ENCODE measurements around the gene MAPKBP1.

DNA sequence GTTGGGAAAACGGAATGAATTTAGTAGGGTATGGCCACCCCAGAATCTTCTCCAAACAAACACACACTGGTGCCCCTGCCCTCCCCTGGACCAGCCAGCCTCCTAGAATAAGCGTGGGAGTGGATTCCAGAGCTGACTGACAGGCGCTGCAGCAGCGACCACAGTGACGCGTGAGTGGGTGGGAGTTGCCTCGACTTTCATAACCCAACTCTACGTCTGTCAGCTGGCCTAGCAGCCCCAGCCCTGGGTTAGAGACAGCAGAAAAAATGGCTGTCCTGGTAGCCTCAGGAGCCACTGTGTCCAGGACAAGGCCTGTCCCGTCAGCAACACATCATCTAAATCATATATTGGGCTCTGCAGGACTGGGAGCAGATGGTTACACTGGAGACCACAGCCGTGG is 74.3 kb downstream of the MAPKBP1 start:
- TF ChIP-seq, protein P1, sequence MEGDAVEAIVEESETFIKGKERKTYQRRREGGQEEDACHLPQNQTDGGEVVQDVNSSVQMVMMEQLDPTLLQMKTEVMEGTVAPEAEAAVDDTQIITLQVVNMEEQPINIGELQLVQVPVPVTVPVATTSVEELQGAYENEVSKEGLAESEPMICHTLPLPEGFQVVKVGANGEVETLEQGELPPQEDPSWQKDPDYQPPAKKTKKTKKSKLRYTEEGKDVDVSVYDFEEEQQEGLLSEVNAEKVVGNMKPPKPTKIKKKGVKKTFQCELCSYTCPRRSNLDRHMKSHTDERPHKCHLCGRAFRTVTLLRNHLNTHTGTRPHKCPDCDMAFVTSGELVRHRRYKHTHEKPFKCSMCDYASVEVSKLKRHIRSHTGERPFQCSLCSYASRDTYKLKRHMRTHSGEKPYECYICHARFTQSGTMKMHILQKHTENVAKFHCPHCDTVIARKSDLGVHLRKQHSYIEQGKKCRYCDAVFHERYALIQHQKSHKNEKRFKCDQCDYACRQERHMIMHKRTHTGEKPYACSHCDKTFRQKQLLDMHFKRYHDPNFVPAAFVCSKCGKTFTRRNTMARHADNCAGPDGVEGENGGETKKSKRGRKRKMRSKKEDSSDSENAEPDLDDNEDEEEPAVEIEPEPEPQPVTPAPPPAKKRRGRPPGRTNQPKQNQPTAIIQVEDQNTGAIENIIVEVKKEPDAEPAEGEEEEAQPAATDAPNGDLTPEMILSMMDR (IDR thresholded peaks at IDR 0.05; ENCODE audit: low read depth, low read length), result no peak
- TF ChIP-seq POLR2A (IDR thresholded peaks at IDR 0.05; ENCODE audit: extremely low read depth, insufficient read length), result no peak
- TF ChIP-seq, protein P2, sequence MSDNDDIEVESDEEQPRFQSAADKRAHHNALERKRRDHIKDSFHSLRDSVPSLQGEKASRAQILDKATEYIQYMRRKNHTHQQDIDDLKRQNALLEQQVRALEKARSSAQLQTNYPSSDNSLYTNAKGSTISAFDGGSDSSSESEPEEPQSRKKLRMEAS (IDR thresholded peaks at IDR 0.05; ENCODE audit: low read depth, low read length), result no peak
